Mammary epithelial cell (primary cell): Measurements from ENCODE around the gene PFKL.

Source experiments
- EZH2 ChIP-seq: IDR thresholded peaks from 2 replicates; pipeline ENCODE4 v1.6.1; 2012; ENCODE audit warnings: low read length, inconsistent platforms, borderline replicate concordance
- TF ChIP-seq, protein P1 (sequence below), 2 donors: IDR thresholded peaks in 1 of 2; conservative IDR thresholded peaks in 1 of 2; 2 replicates each; pipeline ENCODE4 v1.5.1; 2011 to 2012; ENCODE audit warnings: inconsistent platforms in 2 of 2, low read length in 2 of 2, mild to moderate bottlenecking in 2 of 2, control low read depth in 1 of 2, low read depth in 1 of 2; ENCODE audit not compliant: insufficient read depth in 1 of 2; ENCODE audit errors: extremely low read depth in 1 of 2

DNA sequence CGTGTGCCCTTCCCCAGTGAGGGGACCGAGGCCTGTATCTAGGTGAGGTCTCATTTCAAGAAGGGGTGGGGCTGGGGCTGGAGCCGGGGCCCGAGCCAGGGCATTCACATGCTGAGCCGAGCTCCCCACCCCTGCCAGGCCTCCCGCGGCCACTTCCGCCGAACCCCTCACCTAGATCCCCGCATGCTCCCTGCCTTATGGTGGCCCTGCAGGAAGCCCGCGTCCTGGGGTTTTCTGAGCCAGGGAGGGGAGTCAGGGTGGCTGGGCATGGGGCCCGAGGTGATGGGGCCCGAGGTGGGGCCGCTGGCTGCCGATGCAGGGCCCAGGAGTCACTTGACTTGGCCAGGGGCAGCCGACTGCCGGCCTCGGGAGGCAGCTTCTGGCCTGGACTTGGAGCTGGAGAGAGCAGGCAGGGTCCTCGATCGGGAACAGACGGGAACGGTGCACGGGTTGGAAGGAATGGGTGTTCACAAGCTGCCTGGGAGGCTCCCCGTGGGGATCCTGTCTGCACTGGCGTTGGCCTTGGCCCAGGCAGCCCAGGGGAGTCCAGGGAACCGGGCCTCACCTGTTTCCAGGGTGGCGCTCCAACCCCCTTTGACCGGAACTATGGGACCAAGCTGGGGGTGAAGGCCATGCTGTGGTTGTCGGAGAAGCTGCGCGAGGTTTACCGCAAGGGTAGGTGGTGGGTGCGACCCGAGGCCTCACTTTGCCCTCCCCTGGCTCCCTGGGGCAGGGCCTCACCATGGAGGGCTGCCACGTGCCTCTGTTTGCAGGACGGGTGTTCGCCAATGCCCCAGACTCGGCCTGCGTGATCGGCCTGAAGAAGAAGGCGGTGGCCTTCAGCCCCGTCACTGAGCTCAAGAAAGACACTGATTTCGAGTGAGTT, 25.8 kb downstream of the PFKL start:
- TF ChIP-seq, protein P1, sequence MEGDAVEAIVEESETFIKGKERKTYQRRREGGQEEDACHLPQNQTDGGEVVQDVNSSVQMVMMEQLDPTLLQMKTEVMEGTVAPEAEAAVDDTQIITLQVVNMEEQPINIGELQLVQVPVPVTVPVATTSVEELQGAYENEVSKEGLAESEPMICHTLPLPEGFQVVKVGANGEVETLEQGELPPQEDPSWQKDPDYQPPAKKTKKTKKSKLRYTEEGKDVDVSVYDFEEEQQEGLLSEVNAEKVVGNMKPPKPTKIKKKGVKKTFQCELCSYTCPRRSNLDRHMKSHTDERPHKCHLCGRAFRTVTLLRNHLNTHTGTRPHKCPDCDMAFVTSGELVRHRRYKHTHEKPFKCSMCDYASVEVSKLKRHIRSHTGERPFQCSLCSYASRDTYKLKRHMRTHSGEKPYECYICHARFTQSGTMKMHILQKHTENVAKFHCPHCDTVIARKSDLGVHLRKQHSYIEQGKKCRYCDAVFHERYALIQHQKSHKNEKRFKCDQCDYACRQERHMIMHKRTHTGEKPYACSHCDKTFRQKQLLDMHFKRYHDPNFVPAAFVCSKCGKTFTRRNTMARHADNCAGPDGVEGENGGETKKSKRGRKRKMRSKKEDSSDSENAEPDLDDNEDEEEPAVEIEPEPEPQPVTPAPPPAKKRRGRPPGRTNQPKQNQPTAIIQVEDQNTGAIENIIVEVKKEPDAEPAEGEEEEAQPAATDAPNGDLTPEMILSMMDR (conservative IDR thresholded peaks at IDR 0.05 in 1 of 2, IDR thresholded peaks at IDR 0.05 in 1 of 2; ENCODE audit: extremely low read depth in 1 of 2, insufficient read depth in 1 of 2, low read depth in 1 of 2, low read length in 2 of 2), result no peak
- no peak for TF ChIP-seq EZH2
